GM13976 (cell line): ENCODE measurements around the gene KRT33B.

Source experiments
- DNase-seq: peaks from one replicate; pipeline ENCODE4 v3.0.0; 2012; ENCODE audit warnings: low spot score
- in situ Hi-C: fragments of 300-500 bp; cut with MboI; formaldehyde crosslinking; loops from one replicate; pipeline ENCODE4 v1.12.0; 2022; ENCODE audit warnings: low sequenced_read_pairs, mixed read lengths, inconsistent platforms; ENCODE audit not compliant: unreplicated experiment
- TF ChIP-seq, protein P1 (sequence below): IDR thresholded peaks from 2 replicates; pipeline ENCODE4 v1.5.1; 2012; ENCODE audit warnings: borderline replicate concordance, mild to moderate bottlenecking; ENCODE audit not compliant: insufficient read depth; ENCODE audit errors: extremely low read depth, missing control alignments, control extremely low read depth

The KRT33B gene

GRCh38 chr17:41326173-41327145, 43.2 kb downstream of the KRT33B start:
- TF ChIP-seq, protein P1, sequence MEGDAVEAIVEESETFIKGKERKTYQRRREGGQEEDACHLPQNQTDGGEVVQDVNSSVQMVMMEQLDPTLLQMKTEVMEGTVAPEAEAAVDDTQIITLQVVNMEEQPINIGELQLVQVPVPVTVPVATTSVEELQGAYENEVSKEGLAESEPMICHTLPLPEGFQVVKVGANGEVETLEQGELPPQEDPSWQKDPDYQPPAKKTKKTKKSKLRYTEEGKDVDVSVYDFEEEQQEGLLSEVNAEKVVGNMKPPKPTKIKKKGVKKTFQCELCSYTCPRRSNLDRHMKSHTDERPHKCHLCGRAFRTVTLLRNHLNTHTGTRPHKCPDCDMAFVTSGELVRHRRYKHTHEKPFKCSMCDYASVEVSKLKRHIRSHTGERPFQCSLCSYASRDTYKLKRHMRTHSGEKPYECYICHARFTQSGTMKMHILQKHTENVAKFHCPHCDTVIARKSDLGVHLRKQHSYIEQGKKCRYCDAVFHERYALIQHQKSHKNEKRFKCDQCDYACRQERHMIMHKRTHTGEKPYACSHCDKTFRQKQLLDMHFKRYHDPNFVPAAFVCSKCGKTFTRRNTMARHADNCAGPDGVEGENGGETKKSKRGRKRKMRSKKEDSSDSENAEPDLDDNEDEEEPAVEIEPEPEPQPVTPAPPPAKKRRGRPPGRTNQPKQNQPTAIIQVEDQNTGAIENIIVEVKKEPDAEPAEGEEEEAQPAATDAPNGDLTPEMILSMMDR = no peak
- in situ Hi-C loops = no loop called here
- DNase-seq = no peak

DNA sequence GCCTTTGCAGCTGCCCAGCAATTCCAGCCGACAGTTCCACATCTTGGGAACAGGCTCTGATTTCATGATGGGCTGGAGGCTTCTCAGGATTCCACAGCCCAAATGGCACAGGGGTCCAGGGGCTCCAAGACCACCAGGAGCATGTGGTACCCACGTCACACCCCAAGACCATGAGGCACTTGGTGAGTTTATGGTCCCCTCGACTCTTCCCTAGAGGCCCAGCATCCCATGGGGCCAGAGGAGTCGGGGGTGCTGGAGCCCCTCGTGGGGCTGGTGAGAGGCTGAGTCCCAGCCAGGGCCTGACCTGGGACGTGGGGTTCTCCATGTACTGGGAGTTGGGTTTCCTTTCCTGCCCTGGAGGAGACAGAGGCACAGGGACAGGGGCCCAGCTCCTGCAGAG, 44.0 kb downstream of the KRT33B start:
- TF ChIP-seq, protein P1 = no peak
- no peak for DNase-seq
- in situ Hi-C loops = no loop called here

- in situ Hi-C loops = no loop called here
- TF ChIP-seq, protein P1 = no peak
- no peak for DNase-seq
These were observed 44.5 kb downstream of the KRT33B start for GRCh38 chr17:41325126-41325525.

DNA sequence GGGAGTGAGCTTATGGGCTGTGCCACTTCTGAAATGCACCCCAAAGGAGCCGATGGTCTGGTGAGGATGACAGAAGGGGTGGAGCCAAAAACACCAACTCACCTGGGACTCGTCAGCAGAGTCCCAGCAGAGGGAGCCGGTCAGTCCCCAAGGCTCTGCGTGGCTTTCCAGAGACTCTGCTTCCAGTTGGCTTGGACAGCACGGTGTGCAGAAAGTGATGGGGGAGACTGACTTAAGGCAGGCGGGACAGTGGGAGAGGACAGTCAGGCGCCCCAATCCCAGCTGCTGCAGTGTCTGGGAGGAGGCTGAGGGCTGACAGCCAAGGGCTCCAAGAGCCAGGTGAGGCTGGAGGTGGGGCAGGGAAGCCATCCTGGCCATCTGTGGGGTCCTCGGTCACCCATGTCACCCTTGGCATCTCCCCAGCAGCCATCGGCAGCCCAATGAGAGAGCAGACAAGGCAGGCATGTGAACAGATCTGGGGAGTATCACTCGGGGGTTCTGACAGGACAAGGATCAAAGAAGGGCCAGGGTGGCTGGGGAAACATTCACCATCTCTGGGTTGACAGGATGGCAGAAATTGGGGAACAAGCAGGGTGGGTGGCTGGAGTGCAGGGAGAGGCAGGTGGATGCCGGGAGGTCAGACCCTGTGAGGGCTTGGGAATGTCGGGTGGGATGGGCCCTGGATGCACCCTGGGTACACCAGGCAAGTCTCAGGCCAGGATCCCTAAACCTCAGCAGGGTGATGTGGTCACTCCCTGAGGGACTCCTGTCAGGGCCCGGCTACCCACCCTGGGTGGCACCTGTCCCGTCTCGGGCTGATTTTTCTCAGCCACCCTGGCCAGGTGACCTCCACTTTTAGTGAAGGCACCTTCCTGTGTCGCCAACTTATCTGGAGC, 45.2 kb downstream of the KRT33B start:
- TF ChIP-seq, protein P1 = no peak
- DNase-seq = no peak
- in situ Hi-C loops = loop anchor here (25.0 kb wide), 1 partner anchor 412 kb away; no protein-coding TSS in a partner anchor

DNA sequence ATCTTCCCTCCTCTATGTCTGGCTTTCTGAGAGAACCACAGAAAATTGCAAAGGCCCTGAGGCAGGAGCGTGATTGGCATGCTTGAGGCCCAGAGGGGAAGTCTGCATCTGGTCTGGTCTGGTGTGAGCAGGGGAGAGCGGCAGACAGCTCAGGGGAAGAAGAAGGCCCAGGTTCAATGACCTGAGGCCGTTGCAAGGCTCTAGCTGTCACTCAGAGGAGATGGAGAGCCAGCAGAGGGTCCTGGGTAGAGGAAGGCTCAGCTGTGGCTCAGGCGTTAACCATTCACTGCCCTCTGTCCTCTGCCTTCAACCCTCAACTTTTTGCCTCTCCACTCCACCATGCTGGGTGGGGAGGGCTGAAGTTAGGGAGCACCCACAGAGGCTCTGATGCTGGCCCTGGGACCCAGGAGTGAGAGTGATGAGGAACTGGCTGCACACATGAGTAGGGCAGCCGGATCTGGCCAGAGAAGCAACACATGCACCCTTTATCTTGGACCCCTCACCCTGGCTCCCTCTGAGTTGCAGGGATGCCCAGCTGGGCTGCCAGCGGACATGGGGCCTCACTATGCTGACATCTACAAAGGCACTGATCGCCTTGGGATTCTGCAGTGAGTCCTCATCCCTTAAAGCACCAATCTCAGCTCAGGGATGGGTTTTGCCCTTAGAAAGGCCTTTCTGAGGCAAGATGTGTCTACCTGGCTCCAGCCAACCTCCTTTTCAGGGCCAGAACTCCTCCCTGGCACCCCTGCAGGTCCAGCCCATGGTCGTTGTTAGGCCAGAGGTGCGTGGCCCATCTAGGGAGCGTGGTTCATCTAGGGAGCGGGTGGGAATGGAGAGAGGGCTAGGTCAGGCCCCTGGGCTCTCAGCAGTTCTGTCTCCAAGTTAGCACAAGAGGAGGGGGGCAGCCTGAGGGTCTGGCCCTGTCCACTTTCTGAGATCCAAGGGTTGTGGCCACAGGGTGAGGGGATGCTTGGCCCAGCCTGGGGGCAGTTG, 46.4 kb downstream of the KRT33B start:
- DNase-seq = no peak
- TF ChIP-seq, protein P1 = no peak
- in situ Hi-C loops = loop anchor here (25.0 kb wide), 1 partner anchor 411 kb away; no protein-coding TSS in a partner anchor
